ENCODE measurements around the gene ALDH1L1.

ALDH1L1 gene

GRCh38 chr3:126191246-126191645 is 10.9 kb upstream of the ALDH1L1 start:
- no peak for ATAC-seq

GRCh38 chr3:126187920-126188319 is 7.5 kb upstream of the ALDH1L1 start:
- no peak for ATAC-seq

- no peak for ATAC-seq
Measured at GRCh38 chr3:126186749-126187148, 6.4 kb upstream of the ALDH1L1 start.

- no peak for ATAC-seq
Measured at GRCh38 chr3:126186271-126186670, 5.9 kb upstream of the ALDH1L1 start.

- ATAC-seq, result no peak
Measured at GRCh38 chr3:126184465-126185000, 4.1 kb upstream of the ALDH1L1 start.

GRCh38 chr3:126181398-126181725 is 976 bp upstream of the ALDH1L1 start:
- ATAC-seq, result no peak

- no peak for ATAC-seq
Measured at GRCh38 chr3:126179825-126180476, 435 bp downstream of the ALDH1L1 start.

GRCh38 chr3:126170073-126170777 is 10.2 kb downstream of the ALDH1L1 start:
- no peak for ATAC-seq

GRCh38 chr3:126167566-126167965 is 12.8 kb downstream of the ALDH1L1 start:
- no peak for ATAC-seq

GRCh38 chr3:126166009-126166408 is 14.4 kb downstream of the ALDH1L1 start:
- ATAC-seq, result no peak

GRCh38 chr3:126161309-126161708 is 19.1 kb downstream of the ALDH1L1 start:
- no peak for ATAC-seq

GRCh38 chr3:126160243-126161210 is 19.9 kb downstream of the ALDH1L1 start:
- no peak for ATAC-seq

- no peak for ATAC-seq
Measured at GRCh38 chr3:126159476-126159875, 20.9 kb downstream of the ALDH1L1 start.

- no peak for ATAC-seq
Measured at GRCh38 chr3:126158912-126159454, 21.4 kb downstream of the ALDH1L1 start.

GRCh38 chr3:126158016-126158911 is 22.1 kb downstream of the ALDH1L1 start:
- ATAC-seq, result no peak

GRCh38 chr3:126157083-126157768 is 23.2 kb downstream of the ALDH1L1 start:
- no peak for ATAC-seq

- ATAC-seq, result no peak
Measured at GRCh38 chr3:126156468-126156867, 23.9 kb downstream of the ALDH1L1 start.

GRCh38 chr3:126155819-126156218 is 24.6 kb downstream of the ALDH1L1 start:
- ATAC-seq, result no peak

- ATAC-seq, result no peak
Measured at GRCh38 chr3:126155280-126155640, 25.1 kb downstream of the ALDH1L1 start.

GRCh38 chr3:126154391-126155279 is 25.8 kb downstream of the ALDH1L1 start:
- no peak for ATAC-seq
